Progenitor cell of endocrine pancreas (in vitro differentiated cells): Measurements from ENCODE around the gene RNLS. TPM values are rescaled to one million over a fixed set of nuclear protein-coding genes. Genes with fewer than 3 reads are reported as not detected.

Experiments
- DNase-seq: peaks from one replicate; pipeline ENCODE4 v3.0.0; 2021; ENCODE audit warnings: low spot score; ENCODE audit not compliant: unreplicated experiment
- H3K27ac Mint-ChIP-seq: 2 replicates; pipeline ENCODE4 v1.8.0; 2021; ENCODE audit warnings: mild to moderate bottlenecking, moderate library complexity, mixed read lengths
- H3K27me3 Mint-ChIP-seq: 2 replicates; pipeline ENCODE4 v1.8.0; 2021; ENCODE audit warnings: mixed read lengths
- H3K36me3 Mint-ChIP-seq: 2 replicates; pipeline ENCODE4 v1.8.0; 2022; ENCODE audit warnings: mixed read lengths; ENCODE audit not compliant: insufficient read depth
- H3K4me1 Mint-ChIP-seq: 2 replicates; pipeline ENCODE4 v1.8.0; 2021; ENCODE audit warnings: low read depth, mixed read lengths
- H3K4me3 Mint-ChIP-seq: 2 replicates; pipeline ENCODE4 v1.8.0; 2021; ENCODE audit warnings: low read depth, mild to moderate bottlenecking, moderate library complexity, mixed read lengths
- H3K9me3 Mint-ChIP-seq: 2 replicates; pipeline ENCODE4 v1.8.0; 2021; ENCODE audit warnings: low read depth, mixed read lengths
- total RNA-seq: library from RNA; stranded (reverse); gene quantifications from 2 replicates; pipeline ENCODE4 v1.2.1, GENCODE V29; 2021
- TF ChIP-seq, protein P1 (sequence below): fragments of 200-600 bp; sonication (generic); IDR thresholded peaks from one replicate; pipeline ENCODE4 v1.5.0; 2021; ENCODE audit warnings: antibody characterized with exemption, mild to moderate bottlenecking; ENCODE audit not compliant: unreplicated experiment

RNLS gene
- total RNA-seq, 1 donor from 2014 or later: 7.5 TPM

DNA sequence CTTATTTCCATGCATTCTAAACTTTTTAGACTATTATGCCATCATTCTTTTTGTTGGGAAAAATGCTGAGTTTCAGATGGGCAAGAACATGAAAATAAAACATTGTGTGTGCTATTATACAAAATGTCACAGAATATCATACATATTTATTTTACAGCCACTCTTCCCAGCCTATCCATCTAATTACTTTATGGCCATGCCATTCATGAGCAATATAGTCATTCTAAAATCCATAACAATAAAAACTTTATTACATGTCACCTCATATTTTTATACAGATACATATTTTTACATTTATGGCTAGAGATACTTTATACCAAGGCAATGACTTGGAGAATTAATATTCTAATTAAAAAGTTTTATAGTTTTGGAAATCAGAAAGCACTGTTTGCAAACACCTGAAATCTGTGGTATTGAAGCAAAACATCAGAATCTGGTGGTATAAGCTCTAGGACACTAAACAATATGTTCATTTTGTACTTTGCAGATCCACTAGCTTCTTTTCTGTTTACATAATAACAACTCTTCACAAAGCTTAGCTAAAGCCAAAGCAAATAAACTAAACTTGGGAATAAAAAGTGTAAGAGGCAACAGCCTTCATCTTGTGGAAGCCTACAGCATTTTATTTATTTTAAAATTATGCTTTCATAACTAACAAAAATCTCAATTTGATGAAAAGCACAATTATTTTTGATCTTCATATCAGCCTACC is 210.1 kb downstream of the RNLS start:
- no peak for DNase-seq
- Mint-ChIP-seq H3K4me1 (peaks cover 11% of the 10 kb centered on the region), H3K9me3 (no peaks in the 10 kb centered on the region), H3K27me3 (peaks cover 16% of the 10 kb centered on the region), H3K27ac (no peak overlapping the region), H3K4me3 (no peak overlapping the region), H3K36me3 (no peaks in the 10 kb centered on the region)
- TF ChIP-seq, protein P1, sequence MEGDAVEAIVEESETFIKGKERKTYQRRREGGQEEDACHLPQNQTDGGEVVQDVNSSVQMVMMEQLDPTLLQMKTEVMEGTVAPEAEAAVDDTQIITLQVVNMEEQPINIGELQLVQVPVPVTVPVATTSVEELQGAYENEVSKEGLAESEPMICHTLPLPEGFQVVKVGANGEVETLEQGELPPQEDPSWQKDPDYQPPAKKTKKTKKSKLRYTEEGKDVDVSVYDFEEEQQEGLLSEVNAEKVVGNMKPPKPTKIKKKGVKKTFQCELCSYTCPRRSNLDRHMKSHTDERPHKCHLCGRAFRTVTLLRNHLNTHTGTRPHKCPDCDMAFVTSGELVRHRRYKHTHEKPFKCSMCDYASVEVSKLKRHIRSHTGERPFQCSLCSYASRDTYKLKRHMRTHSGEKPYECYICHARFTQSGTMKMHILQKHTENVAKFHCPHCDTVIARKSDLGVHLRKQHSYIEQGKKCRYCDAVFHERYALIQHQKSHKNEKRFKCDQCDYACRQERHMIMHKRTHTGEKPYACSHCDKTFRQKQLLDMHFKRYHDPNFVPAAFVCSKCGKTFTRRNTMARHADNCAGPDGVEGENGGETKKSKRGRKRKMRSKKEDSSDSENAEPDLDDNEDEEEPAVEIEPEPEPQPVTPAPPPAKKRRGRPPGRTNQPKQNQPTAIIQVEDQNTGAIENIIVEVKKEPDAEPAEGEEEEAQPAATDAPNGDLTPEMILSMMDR: no peak

DNA sequence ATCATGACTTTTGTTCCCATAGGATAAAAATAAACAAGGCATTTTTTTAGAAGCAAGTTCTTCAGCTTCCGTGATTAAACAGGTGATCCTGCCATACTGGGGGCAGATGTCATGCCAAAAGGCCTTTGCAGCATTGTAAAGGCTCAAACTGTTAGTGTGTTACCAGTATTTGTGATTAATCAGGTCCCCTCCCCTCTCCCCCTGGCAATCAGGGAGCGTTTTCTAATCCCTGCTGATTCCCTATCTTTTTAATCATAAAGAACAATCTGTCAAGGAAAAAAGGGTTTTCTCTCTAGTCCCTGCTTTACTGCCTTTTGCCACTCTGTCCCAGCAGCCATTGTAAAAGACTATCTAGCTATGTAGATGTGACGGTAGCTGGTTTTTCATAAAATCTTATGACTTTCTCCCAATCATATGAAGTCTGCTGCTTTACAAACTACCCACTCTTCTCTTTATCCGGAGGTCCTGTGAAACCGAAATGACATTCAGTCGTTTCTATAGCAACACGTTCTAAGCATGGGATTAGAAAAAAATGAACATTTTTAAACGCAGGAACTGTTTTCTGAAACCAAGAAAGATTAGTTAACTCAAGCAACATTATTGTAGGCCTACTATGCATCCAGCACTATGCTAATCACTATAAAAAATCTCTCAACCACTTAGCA is 210.9 kb downstream of the RNLS start:
- Mint-ChIP-seq H3K9me3 (peaks cover 4% of the 10 kb centered on the region), H3K4me1 (peaks cover 11% of the 10 kb centered on the region), H3K4me3 (peak overlapping the region; percentile 15), H3K36me3 (no peaks in the 10 kb centered on the region), H3K27me3 (peaks cover 16% of the 10 kb centered on the region), H3K27ac (no peak overlapping the region)
- TF ChIP-seq, protein P1: no peak
- no peak for DNase-seq

DNA sequence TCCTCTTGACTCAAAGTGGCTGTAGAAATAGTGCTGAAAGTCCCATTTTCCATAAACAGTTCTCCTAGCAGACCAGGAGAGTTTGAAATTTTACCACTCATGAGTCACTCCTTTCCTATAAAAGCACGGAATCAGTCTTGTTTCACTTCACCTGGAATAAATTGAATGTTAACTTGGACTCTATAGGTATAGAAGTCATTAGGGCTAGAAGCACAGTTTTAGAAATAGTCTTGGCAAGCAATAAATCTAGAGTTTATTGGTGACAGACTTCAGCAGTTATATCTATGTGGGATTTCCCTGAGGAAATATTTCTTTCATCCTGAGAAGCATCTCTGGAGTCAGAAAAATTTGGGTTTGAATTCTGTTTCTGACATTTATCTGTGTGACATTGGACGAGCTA is 212.4 kb downstream of the RNLS start:
- H3K9me3 Mint-ChIP-seq: peaks cover 4% of the 10 kb centered on the region
- peaks cover 11% of the 10 kb centered on the region for H3K4me1 Mint-ChIP-seq
- H3K27ac Mint-ChIP-seq: no peak overlapping the region
- H3K36me3 Mint-ChIP-seq: no peaks in the 10 kb centered on the region
- H3K27me3 Mint-ChIP-seq: peaks cover 16% of the 10 kb centered on the region
- TF ChIP-seq, protein P1: no peak
- H3K4me3 Mint-ChIP-seq: no peak overlapping the region
- no peak for DNase-seq

DNA sequence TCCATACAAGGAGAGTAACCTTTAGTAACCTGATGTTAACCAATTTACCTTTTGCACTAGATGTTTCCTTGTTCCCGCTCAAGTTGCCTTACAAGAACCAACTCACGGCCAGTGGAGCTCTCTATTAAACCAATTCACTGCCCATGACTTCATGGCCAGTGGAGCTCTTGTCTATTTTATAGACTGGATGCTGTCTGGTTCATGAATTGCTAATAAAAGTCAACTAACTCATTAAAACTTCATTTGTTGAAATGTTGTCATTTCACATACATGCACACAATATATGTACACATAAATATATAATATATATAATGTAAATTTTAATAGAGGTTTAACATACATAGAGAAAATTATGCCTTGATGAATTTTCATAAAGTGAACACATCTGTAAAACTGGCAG is 216.3 kb downstream of the RNLS start:
- H3K36me3 Mint-ChIP-seq: no peaks in the 10 kb centered on the region
- TF ChIP-seq, protein P1: no peak
- H3K4me1 Mint-ChIP-seq: peaks cover 12% of the 10 kb centered on the region
- no peak overlapping the region for H3K27ac Mint-ChIP-seq
- H3K27me3 Mint-ChIP-seq: peaks cover 7% of the 10 kb centered on the region
- no peak for DNase-seq
- H3K4me3 Mint-ChIP-seq: no peak overlapping the region
- H3K9me3 Mint-ChIP-seq: peaks cover 4% of the 10 kb centered on the region

DNA sequence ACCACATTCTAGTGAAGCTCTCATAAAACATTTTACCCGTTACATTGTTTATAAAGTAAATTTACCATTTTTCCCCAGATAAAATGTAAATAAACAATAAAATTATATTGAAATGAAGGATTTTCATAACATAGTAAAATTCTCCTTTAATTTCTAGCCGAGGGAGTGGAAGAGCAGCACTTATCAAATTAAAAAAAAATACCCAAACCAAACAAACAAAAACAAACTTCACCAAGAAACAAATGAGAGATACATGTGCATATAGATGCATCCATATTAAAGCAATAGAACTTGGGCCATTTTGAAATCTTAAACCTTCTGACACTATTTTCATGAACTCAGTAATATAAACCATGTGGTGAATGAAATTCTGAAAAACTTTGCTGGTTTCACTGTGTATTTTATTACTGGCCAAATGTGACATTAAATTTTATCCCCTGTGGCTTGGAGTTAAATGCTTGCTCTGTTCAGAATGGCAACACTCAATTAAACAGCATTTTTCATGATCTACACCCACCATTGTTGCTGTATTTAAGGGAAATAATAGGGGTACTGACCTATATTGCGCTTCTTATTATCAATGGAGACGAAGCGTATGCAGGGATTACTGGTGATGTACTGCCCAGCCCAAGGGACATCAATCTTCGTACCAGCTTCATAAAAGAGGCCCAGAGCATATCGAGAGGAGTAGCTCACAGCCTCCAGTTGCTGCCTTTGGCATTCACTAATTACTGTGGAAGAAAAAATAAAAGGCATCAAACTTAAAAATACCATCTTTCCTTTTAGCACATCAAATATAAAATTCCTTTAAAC is 220.9 kb downstream of the RNLS start:
- no peaks in the 10 kb centered on the region for H3K36me3 Mint-ChIP-seq
- no peak overlapping the region for H3K4me3 Mint-ChIP-seq
- H3K27ac Mint-ChIP-seq: no peak overlapping the region
- H3K9me3 Mint-ChIP-seq: no peaks in the 10 kb centered on the region
- TF ChIP-seq, protein P1: no peak
- DNase-seq: no peak
- H3K27me3 Mint-ChIP-seq: no peaks in the 10 kb centered on the region
- H3K4me1 Mint-ChIP-seq: peaks cover 9% of the 10 kb centered on the region
